ENCODE measurements around the gene SCGB1C1.

GRCh38 chr11:224424-224823 is 31.5 kb downstream of the SCGB1C1 start:
- TF ChIP-seq CTCF (conservative IDR thresholded peaks at IDR 0.05; ENCODE audit: low read length) (no peak), EZH2phosphoT487 (IDR thresholded peaks at IDR 0.05; ENCODE audit: borderline replicate concordance) (no peak)

Data from Loucy (cell line).